GM18526 (cell line): ENCODE data around the gene NPAS3.

Experiments used
- POLR2A ChIP-seq: IDR thresholded peaks from 3 replicates; pipeline ENCODE4 v1.6.1; 2011; ENCODE audit not compliant: insufficient read length; ENCODE audit errors: extremely low read depth

Gene NPAS3

GRCh38 chr14:33364466-33364865 lies 425.8 kb downstream of the NPAS3 start:
- TF ChIP-seq POLR2A = no peak

- TF ChIP-seq POLR2A = no peak
Observed at GRCh38 chr14:33369041-33369440, 430.4 kb downstream of the NPAS3 start.

GRCh38 chr14:33369972-33370371 lies 431.3 kb downstream of the NPAS3 start:
- no peak for TF ChIP-seq POLR2A

- TF ChIP-seq POLR2A = no peak
Observed at GRCh38 chr14:33370426-33370825, 431.7 kb downstream of the NPAS3 start.

GRCh38 chr14:33375196-33375595 lies 436.5 kb downstream of the NPAS3 start:
- no peak for TF ChIP-seq POLR2A

- TF ChIP-seq POLR2A = no peak
Observed at GRCh38 chr14:33375786-33376185, 437.1 kb downstream of the NPAS3 start.

GRCh38 chr14:33376510-33376909 lies 437.8 kb downstream of the NPAS3 start:
- TF ChIP-seq POLR2A = no peak

- TF ChIP-seq POLR2A = no peak
Observed at GRCh38 chr14:33377596-33378390, 439.1 kb downstream of the NPAS3 start.

GRCh38 chr14:33381717-33382116 lies 443.0 kb downstream of the NPAS3 start:
- no peak for TF ChIP-seq POLR2A

- TF ChIP-seq POLR2A = no peak
Observed at GRCh38 chr14:33386140-33386539, 447.5 kb downstream of the NPAS3 start.

- TF ChIP-seq POLR2A = no peak
Observed at GRCh38 chr14:33386781-33387180, 448.1 kb downstream of the NPAS3 start.

GRCh38 chr14:33390335-33390734 lies 451.7 kb downstream of the NPAS3 start:
- no peak for TF ChIP-seq POLR2A

- no peak for TF ChIP-seq POLR2A
Observed at GRCh38 chr14:33393231-33393894, 454.7 kb downstream of the NPAS3 start.

- no peak for TF ChIP-seq POLR2A
Observed at GRCh38 chr14:33393895-33394368, 455.3 kb downstream of the NPAS3 start.

- TF ChIP-seq POLR2A = no peak
Observed at GRCh38 chr14:33401311-33401710, 462.6 kb downstream of the NPAS3 start.

GRCh38 chr14:33402604-33403003 lies 463.9 kb downstream of the NPAS3 start:
- no peak for TF ChIP-seq POLR2A

- TF ChIP-seq POLR2A = no peak
Observed at GRCh38 chr14:33404054-33404453, 465.4 kb downstream of the NPAS3 start.

- no peak for TF ChIP-seq POLR2A
Observed at GRCh38 chr14:33404964-33405574, 466.4 kb downstream of the NPAS3 start.
